ENCODE data around the gene NISCH.

The NISCH gene

GRCh38 chr3:52435246-52436101 lies 19.9 kb upstream of the NISCH start:
- H3K79me2 ChIP-seq (ENCODE audit: control insufficient read depth, low read length) = no peaks in the 10 kb centered on the region
- no peaks in the 10 kb centered on the region for H3K4me1 ChIP-seq (ENCODE audit: control insufficient read depth, low read length)
- no peaks in the 10 kb centered on the region for H3K9me2 ChIP-seq (replicated peaks; ENCODE audit: control insufficient read depth, low read length)
- no peak overlapping the region for H3K27ac ChIP-seq (ENCODE audit: low read depth, low read length)
- H4K20me1 ChIP-seq (ENCODE audit: control insufficient read depth, insufficient read depth, low read depth, low read length) = no peaks in the 10 kb centered on the region
- no peak overlapping the region for H3K4me3 ChIP-seq (ENCODE audit: low read length)
- TF ChIP-seq EZH2phosphoT487 (IDR thresholded peaks at IDR 0.05; ENCODE audit: borderline replicate concordance, low read length) (no peak), CTCF (IDR thresholded peaks at IDR 0.05; ENCODE audit: low read depth, low read length, poor library complexity, severe bottlenecking) (no peak)
- no peaks in the 10 kb centered on the region for H3K9me3 ChIP-seq (ENCODE audit: control insufficient read depth, insufficient read depth, low read length)
- peaks cover 14% of the 10 kb centered on the region; the same call in 1 of the 2 replicates for H3K27me3 ChIP-seq (ENCODE audit: control insufficient read depth, low read length)
- no peak overlapping the region for H3K4me2 ChIP-seq (ENCODE audit: low read length)
- no peaks in the 10 kb centered on the region for H3K36me3 ChIP-seq (ENCODE audit: control insufficient read depth, low read length)
- no peaks in the 10 kb centered on the region for H3F3A ChIP-seq (ENCODE audit: control insufficient read depth, insufficient read depth)

- no peak overlapping the region for H3K27ac ChIP-seq (ENCODE audit: low read depth, low read length)
- no peaks in the 10 kb centered on the region for H3K79me2 ChIP-seq (ENCODE audit: control insufficient read depth, low read length)
- peaks cover 12% of the 10 kb centered on the region; the same call in 1 of the 2 replicates for H3K27me3 ChIP-seq (ENCODE audit: control insufficient read depth, low read length)
- no peaks in the 10 kb centered on the region for H4K20me1 ChIP-seq (ENCODE audit: control insufficient read depth, insufficient read depth, low read depth, low read length)
- H3K4me3 ChIP-seq (ENCODE audit: low read length) = no peak overlapping the region
- no peak overlapping the region for H3K4me2 ChIP-seq (ENCODE audit: low read length)
- TF ChIP-seq CTCF (IDR thresholded peaks at IDR 0.05; ENCODE audit: low read depth, low read length, poor library complexity, severe bottlenecking) (no peak), EZH2phosphoT487 (IDR thresholded peaks at IDR 0.05; ENCODE audit: borderline replicate concordance, low read length) (no peak)
- no peaks in the 10 kb centered on the region for H3K9me3 ChIP-seq (ENCODE audit: control insufficient read depth, insufficient read depth, low read length)
- no peaks in the 10 kb centered on the region for H3K9me2 ChIP-seq (replicated peaks; ENCODE audit: control insufficient read depth, low read length)
- H3F3A ChIP-seq (ENCODE audit: control insufficient read depth, insufficient read depth) = no peaks in the 10 kb centered on the region
- H3K36me3 ChIP-seq (ENCODE audit: control insufficient read depth, low read length) = no peaks in the 10 kb centered on the region
- no peaks in the 10 kb centered on the region for H3K4me1 ChIP-seq (ENCODE audit: control insufficient read depth, low read length)
Measured at GRCh38 chr3:52436500-52437149, 18.8 kb upstream of the NISCH start.

GRCh38 chr3:52437326-52438103 lies 17.9 kb upstream of the NISCH start:
- Histone ChIP-seq H3K4me3 (ENCODE audit: low read length) (no peak overlapping the region), H3K4me2 (ENCODE audit: low read length) (no peak overlapping the region), H3K27me3 (ENCODE audit: control insufficient read depth, low read length) (peaks cover 12% of the 10 kb centered on the region; the same call in 1 of the 2 replicates), H3K9me2 (replicated peaks; ENCODE audit: control insufficient read depth, low read length) (no peaks in the 10 kb centered on the region), H3K9me3 (ENCODE audit: control insufficient read depth, insufficient read depth, low read length) (no peaks in the 10 kb centered on the region), H4K20me1 (ENCODE audit: control insufficient read depth, insufficient read depth, low read depth, low read length) (no peaks in the 10 kb centered on the region), H3K36me3 (ENCODE audit: control insufficient read depth, low read length) (no peaks in the 10 kb centered on the region), H3K27ac (ENCODE audit: low read depth, low read length) (no peak overlapping the region), H3K4me1 (ENCODE audit: control insufficient read depth, low read length) (no peaks in the 10 kb centered on the region), H3F3A (ENCODE audit: control insufficient read depth, insufficient read depth) (no peaks in the 10 kb centered on the region), H3K79me2 (ENCODE audit: control insufficient read depth, low read length) (no peaks in the 10 kb centered on the region)
- TF ChIP-seq EZH2phosphoT487 (IDR thresholded peaks at IDR 0.05; ENCODE audit: borderline replicate concordance, low read length) = no peak
- TF ChIP-seq CTCF (IDR thresholded peaks at IDR 0.05; ENCODE audit: low read depth, low read length, poor library complexity, severe bottlenecking) = no peak

Data from DOHH2 (cell line).